ENCODE measurements around the gene NDUFC2.

- TF ChIP-seq CTCF (IDR thresholded peaks at IDR 0.05) = no peak
- TF ChIP-seq POLR2A (IDR thresholded peaks at IDR 0.05) = no peak
These were observed 59.9 kb downstream of the NDUFC2 start for GRCh38 chr11:78019808-78020207.
